Chondrocyte (in vitro differentiated cells): ENCODE data around the gene STKLD1. TPM values are rescaled to one million over a fixed set of nuclear protein-coding genes. Genes with fewer than 3 reads are reported as not detected.

Experiments
- DNase-seq: peaks from one replicate; pipeline ENCODE4 v3.0.0; 2021; ENCODE audit warnings: mixed read lengths, low spot score
- H3K27ac Mint-ChIP-seq: one replicate; pipeline ENCODE4 v1.8.0; 2021; ENCODE audit warnings: mild to moderate bottlenecking, moderate library complexity, mixed read lengths; ENCODE audit not compliant: unreplicated experiment
- H3K27me3 Mint-ChIP-seq: 2 replicates; pipeline ENCODE4 v1.8.0; 2021; ENCODE audit warnings: low read depth, mixed read lengths
- H3K36me3 Mint-ChIP-seq: 2 replicates; pipeline ENCODE4 v1.8.0; 2021; ENCODE audit warnings: low read depth, mixed read lengths
- H3K4me1 Mint-ChIP-seq: 2 replicates; pipeline ENCODE4 v1.8.0; 2021; ENCODE audit warnings: low read depth, mild to moderate bottlenecking, mixed read lengths
- H3K4me3 Mint-ChIP-seq: one replicate; pipeline ENCODE4 v1.8.0; 2021; ENCODE audit warnings: mild to moderate bottlenecking, moderate library complexity, mixed read lengths; ENCODE audit not compliant: unreplicated experiment
- H3K9me3 Mint-ChIP-seq: 2 replicates; pipeline ENCODE4 v1.8.0; 2021; ENCODE audit warnings: low read depth, mixed read lengths
- total RNA-seq: library from RNA; stranded (reverse); gene quantifications from 3 replicates; pipeline ENCODE4 v1.2.1, GENCODE V29; 2021
- TF ChIP-seq, protein P1 (sequence below): fragments of 200-600 bp; sonication (generic); IDR thresholded peaks from 2 replicates; pipeline ENCODE4 v1.5.0; 2021; ENCODE audit warnings: antibody characterized with exemption, mild to moderate bottlenecking, moderate library complexity

STKLD1 gene
- total RNA-seq, 1 donor from 2014 or later, result 1.8 TPM

DNA sequence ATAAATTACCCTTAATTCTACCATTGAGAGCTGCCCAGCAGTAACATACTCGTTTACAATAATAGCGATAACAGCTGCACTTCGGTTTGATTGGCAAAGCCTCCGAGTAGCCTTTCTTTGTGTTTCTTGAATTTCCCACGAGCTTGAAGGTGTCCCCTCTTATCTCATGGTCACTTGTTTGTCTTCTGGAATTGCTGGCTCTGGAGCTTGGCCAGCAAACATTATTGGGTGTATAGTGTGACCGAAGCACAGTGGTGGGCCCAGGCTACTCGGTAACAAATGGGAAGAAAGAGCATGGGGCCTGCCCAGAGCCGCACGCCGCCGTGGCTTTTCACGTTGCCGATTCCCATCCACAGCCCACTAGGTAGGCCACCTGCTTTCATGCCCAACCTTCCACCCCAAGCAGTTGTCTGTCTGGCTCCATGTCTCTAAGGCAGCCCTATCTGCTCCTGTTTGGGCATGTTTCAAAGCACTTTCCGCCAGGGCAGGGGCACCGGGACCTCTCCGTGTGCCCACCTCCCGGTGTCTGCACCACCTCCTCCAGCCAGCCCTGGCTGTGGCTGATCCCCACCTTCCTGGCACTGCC, 8.7 kb downstream of the STKLD1 start:
- H3K9me3 Mint-ChIP-seq, result no peaks in the 10 kb centered on the region
- no peak for DNase-seq
- H3K36me3 Mint-ChIP-seq, result no peaks in the 10 kb centered on the region
- no peak overlapping the region for H3K4me3 Mint-ChIP-seq
- H3K4me1 Mint-ChIP-seq, result no peaks in the 10 kb centered on the region
- H3K27ac Mint-ChIP-seq, result no peak overlapping the region
- TF ChIP-seq, protein P1, sequence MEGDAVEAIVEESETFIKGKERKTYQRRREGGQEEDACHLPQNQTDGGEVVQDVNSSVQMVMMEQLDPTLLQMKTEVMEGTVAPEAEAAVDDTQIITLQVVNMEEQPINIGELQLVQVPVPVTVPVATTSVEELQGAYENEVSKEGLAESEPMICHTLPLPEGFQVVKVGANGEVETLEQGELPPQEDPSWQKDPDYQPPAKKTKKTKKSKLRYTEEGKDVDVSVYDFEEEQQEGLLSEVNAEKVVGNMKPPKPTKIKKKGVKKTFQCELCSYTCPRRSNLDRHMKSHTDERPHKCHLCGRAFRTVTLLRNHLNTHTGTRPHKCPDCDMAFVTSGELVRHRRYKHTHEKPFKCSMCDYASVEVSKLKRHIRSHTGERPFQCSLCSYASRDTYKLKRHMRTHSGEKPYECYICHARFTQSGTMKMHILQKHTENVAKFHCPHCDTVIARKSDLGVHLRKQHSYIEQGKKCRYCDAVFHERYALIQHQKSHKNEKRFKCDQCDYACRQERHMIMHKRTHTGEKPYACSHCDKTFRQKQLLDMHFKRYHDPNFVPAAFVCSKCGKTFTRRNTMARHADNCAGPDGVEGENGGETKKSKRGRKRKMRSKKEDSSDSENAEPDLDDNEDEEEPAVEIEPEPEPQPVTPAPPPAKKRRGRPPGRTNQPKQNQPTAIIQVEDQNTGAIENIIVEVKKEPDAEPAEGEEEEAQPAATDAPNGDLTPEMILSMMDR, result no peak
- H3K27me3 Mint-ChIP-seq, result no peaks in the 10 kb centered on the region

DNA sequence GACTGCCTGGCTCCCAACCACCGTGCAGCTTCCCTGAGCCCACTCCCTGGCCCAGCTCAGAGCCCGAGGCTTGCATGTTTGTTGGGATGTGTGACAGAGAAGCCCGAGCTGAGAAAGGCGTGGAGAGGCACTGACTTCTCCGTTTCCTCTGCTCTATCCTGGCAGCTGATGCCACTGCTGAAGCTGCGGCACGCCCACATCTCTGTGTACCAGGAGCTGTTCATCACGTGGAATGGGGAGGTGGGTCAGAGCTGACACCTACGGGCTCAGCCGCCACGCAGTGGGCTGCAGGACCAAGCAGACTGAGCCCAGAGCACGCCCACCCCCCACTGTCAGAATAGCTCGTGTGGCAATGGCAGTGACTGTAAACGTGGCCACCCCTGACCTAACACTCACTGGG, 9.3 kb downstream of the STKLD1 start:
- Mint-ChIP-seq H3K27me3 (no peaks in the 10 kb centered on the region), H3K36me3 (no peaks in the 10 kb centered on the region), H3K4me3 (no peak overlapping the region), H3K27ac (no peak overlapping the region), H3K4me1 (no peaks in the 10 kb centered on the region), H3K9me3 (no peaks in the 10 kb centered on the region)
- no peak for DNase-seq
- TF ChIP-seq, protein P1, result no peak

DNA sequence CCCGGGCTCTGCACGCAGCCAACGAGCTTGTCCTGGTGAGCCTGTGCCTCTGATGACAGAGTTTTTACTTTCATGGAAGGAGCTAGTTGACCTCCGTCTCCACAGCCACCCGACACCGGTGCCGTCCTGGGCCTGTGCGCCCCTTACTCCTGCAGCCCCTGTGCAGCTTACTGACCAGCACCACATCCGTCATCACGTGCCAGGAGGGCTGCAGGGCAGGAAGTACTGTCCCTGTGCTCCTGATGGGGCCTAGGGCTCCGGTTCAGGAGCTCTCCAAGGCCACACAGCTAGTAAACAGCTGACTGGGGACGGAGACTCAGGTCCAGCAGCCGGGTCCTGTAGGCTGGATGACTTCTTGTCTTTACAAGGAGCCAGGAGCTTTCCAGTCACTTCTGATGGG, 10.2 kb downstream of the STKLD1 start:
- Mint-ChIP-seq H3K27ac (no peak overlapping the region), H3K9me3 (no peaks in the 10 kb centered on the region)

DNA sequence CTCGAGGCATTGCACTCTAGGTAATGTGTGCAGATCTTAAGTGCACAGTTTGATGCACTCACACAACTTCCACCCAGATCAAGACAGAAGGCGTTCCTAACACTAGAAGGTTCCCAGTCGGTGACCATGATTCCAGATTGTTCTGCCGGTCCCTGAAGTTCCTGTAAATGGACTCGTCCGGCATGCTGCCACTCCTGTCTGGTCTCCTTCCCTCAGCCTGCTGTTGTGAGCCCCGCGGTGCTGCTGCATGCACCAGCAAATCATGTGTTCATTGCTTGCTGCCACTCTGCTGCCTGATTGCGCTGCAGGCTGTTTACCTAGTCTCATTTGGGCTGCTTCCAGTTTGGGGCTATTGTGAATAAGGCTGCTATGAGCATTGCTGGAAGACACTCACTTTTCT, 11.5 kb downstream of the STKLD1 start:
- no peaks in the 10 kb centered on the region for H3K9me3 Mint-ChIP-seq
- peaks cover 1% of the 10 kb centered on the region for H3K27me3 Mint-ChIP-seq
- no peak overlapping the region for H3K4me3 Mint-ChIP-seq
- DNase-seq, result no peak
- H3K36me3 Mint-ChIP-seq, result no peaks in the 10 kb centered on the region
- H3K27ac Mint-ChIP-seq, result no peak overlapping the region
- TF ChIP-seq, protein P1, result no peak
- H3K4me1 Mint-ChIP-seq, result no peaks in the 10 kb centered on the region

More for the DNA sequence above, 10.2 kb downstream of the STKLD1 start:
- Mint-ChIP-seq H3K36me3 (no peaks in the 10 kb centered on the region), H3K4me3 (no peak overlapping the region), H3K27me3 (peaks cover 1% of the 10 kb centered on the region), H3K4me1 (no peaks in the 10 kb centered on the region)
- no peak for DNase-seq
- TF ChIP-seq, protein P1, result no peak

DNA sequence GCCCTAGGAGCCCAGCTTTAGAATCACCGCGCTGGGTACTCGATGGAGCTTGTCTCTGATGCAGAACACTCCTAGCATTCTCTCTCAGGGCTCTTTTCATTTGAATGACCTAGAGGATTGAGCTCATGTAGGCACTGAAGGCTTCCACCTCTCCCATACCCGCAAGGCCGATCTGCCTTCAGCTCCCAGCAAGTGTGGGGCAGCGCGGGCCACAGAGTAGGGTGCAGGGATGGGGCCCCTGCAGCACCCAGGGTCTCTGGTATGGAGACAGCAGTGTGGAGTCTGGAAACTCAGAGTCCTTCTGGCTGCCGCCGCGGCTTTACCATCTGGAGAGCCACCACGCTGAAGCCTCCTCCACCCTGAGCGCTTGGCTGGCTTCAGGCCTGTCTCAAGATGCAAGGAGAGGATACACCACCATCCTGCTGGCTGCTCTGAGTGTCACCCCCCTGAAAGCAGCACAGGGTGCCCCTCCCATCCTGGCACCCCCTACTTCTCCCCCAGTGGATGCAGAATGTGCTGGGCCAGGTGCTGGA, 12.9 kb downstream of the STKLD1 start:
- Mint-ChIP-seq H3K27me3 (peaks cover 1% of the 10 kb centered on the region), H3K9me3 (no peaks in the 10 kb centered on the region), H3K36me3 (no peaks in the 10 kb centered on the region), H3K27ac (no peak overlapping the region), H3K4me1 (no peaks in the 10 kb centered on the region), H3K4me3 (no peak overlapping the region)
- TF ChIP-seq, protein P1, result no peak
- no peak for DNase-seq
